GM20000 (cell line): Measurements from ENCODE around the gene PRKCH.

Source experiments
- DNase-seq: peaks from one replicate; pipeline ENCODE4 v3.0.0; 2012; ENCODE audit warnings: low spot score
- TF ChIP-seq, protein P1 (sequence below): IDR thresholded peaks from 2 replicates; pipeline ENCODE4 v1.5.1; 2012; ENCODE audit warnings: mild to moderate bottlenecking, control low read depth; ENCODE audit errors: extremely low read depth, missing control alignments

The PRKCH gene

DNA sequence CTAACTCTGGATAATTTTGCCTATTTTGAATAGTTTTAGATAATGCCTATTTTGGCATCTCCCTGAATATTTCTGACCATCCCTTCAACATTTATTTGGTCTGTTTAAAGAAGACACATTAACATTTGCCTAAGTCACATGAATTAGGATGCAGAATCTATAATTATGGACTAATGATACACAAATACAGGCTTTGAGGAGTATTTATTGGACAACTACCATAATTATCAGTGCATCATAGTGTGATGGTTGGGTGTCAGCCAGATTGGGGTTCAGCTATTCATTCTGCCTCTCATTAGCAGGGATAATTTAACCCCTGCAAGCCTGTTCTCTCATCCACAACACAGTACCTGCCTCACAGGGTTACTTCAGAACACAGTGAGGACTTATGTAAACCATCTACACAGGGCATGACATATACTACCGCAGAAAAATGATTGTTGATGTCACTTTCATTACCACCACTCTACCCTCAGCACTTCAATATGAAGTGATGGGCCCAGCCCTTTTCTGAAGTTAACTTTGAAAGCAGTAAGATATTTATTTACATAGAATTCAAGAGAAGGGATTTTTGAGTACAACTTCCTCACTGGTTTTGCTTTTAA is 14.4 kb downstream of the PRKCH start:
- DNase-seq, result no peak
- TF ChIP-seq, protein P1, sequence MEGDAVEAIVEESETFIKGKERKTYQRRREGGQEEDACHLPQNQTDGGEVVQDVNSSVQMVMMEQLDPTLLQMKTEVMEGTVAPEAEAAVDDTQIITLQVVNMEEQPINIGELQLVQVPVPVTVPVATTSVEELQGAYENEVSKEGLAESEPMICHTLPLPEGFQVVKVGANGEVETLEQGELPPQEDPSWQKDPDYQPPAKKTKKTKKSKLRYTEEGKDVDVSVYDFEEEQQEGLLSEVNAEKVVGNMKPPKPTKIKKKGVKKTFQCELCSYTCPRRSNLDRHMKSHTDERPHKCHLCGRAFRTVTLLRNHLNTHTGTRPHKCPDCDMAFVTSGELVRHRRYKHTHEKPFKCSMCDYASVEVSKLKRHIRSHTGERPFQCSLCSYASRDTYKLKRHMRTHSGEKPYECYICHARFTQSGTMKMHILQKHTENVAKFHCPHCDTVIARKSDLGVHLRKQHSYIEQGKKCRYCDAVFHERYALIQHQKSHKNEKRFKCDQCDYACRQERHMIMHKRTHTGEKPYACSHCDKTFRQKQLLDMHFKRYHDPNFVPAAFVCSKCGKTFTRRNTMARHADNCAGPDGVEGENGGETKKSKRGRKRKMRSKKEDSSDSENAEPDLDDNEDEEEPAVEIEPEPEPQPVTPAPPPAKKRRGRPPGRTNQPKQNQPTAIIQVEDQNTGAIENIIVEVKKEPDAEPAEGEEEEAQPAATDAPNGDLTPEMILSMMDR, result no peak

DNA sequence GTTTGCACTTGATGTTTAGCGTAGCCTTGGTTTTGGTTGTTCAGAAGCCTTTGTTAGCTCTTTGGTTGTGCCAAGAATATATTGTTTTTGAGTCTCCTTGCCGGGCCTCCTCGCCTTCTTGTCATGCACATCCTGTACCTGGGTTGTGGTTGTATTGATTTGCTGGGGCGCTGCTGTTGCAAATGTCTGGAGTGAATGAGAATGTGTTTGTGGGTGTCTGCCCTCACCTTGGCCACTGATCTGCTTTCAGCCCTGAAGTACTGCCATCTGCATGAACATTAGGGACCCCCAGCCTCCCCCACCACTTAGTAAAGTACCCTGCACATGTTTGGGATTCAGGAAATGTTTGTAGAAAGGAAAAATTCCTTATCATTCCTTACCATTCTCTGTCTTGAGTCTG is 16.5 kb downstream of the PRKCH start:
- DNase-seq, result no peak
- TF ChIP-seq, protein P1, result no peak

DNA sequence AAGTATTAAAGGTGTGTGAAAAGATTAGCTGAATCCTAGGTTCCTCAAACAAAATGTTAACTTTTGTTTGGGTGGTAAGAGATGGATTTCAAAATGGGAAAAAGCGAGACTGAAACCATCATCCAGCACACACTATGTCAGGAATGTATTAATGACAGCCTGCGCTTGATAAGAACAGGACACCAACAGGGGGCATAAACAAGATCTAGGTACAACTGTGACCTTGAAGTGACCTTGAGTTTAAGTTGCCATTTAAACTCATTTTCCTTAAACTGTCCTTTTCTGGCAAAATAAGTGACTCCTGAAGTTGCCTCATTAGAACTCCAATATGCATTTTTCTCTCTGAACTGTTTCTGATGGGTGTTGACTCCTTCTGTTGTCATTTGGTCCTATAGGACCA is 17.1 kb downstream of the PRKCH start:
- TF ChIP-seq, protein P1, result no peak
- DNase-seq, result no peak

DNA sequence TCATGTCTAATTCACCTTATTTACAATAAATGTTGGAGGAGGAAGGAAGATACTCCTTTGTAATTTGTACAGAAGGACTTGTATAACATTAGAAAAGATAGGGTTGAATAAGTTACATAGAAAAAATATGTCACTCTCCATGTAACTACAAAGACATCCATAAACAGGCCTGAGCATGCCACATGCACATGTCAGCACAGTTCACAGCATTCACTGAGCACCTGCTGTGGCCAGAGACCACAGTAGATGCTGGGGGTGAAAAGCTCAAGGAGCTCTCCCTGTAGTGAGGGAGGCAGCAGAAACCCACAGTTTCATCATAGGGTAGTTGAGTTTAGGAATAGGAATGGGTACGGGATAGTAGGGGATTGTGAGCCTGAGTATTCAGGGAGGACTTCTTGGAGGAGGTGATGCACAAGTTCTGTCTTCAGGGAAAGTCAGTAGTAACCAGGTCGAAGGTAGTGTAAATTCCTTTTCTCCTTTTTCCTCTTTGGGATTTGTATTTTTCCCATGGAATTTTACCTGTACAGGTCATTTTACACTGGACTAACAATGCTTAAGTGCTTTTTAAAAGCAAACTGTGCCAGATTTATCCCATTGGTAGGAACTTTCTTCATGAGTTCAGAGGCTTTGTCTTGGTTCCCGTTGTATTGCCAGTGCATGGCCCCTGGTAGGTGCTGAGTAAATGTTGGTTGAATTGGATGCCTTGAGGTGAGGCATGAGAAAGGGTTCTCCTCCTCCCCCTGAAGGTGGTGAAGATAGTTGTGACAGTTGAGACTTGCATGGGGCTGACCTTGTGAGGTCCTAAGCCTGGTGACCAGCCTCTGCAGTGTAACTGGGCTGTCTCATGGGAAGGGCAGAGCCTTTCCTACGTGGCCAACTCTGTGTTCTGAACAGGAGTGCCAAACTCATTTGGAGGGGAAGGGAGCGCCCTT is 20.2 kb downstream of the PRKCH start:
- DNase-seq, result no peak
- TF ChIP-seq, protein P1, result no peak

DNA sequence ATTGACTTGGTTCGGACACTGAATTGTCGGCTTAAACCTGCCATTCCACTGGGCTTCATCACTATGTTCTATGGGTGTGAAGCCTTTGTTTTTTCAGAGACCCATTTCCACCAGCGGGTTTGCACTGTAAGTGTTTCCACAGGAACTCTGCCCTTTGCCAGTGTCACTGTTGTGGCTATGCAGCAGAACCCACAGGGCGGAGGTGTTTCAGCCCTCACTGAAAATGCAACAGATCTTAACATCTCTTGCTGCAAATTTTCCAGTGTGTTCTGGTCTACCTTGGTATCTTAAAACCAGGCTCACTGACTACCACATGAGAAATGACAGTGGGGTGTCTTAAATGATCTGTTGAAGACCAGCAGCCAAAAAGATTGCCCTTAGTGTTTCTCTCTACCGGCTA is 21.1 kb downstream of the PRKCH start:
- no peak for DNase-seq
- TF ChIP-seq, protein P1, result no peak

DNA sequence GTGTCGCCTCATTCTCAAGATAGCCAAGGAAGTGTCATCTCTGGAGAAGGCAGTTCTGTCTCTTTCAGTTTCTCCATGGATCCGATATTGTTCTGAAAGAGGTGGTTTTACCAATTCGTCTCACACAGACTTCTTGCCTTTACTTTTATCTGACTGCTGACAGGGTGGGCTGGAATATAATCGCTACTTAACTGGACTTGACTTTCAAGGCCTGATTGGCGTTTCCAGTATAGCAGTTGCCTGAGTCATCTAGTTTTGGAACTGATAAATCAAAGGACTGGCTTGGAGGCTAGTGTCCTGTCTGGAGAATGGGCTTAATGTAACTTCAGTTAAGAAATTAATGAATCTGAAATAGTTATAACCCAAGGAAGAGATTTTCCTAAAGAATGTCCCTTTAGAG is 21.6 kb downstream of the PRKCH start:
- TF ChIP-seq, protein P1, result no peak
- no peak for DNase-seq

DNA sequence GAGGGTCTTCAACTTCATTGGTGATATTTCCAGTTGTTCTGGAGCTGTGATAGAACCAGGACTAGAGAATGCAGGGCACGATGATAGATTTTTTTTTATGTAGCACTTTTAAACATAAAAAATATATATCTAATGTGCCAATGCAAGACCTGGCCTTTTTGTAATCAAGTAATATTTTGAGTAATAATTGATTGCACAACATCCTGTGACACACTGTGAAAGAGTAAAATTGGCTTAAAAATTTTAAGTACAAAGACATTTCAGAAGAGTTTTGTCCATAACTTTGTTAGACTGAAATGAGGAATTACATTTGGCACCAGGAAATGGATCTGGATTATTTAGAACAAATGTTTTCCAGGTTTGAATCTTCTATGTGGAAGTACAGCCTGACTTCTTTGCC is 22.1 kb downstream of the PRKCH start:
- DNase-seq, result no peak
- TF ChIP-seq, protein P1, result no peak
